Subcutaneous adipose tissue (tissue), 4 donors: ENCODE data around the gene NKD1. TPM values are rescaled to one million over a fixed set of nuclear protein-coding genes. Genes with fewer than 3 reads are reported as not detected.

Source experiments
- total RNA-seq, 4 donors: library from RNA; depleted of rRNA; stranded (reverse); fragments of >200 nt; gene quantifications; one replicate each; pipeline ENCODE4 v1.1.0, GENCODE V29; 2016
- TF ChIP-seq, protein P1 (sequence below): fragments of 450-650 bp; IDR thresholded peaks from one replicate; pipeline ENCODE4 v1.5.1; 2016; ENCODE audit warnings: low read depth, mild to moderate bottlenecking, control low read depth, antibody characterized with exemption, moderate library complexity

Gene NKD1
- total RNA-seq, 4 donors from 2014 or later: 0.68 to 2.9 (median 2.1) TPM

- TF ChIP-seq, protein P1, sequence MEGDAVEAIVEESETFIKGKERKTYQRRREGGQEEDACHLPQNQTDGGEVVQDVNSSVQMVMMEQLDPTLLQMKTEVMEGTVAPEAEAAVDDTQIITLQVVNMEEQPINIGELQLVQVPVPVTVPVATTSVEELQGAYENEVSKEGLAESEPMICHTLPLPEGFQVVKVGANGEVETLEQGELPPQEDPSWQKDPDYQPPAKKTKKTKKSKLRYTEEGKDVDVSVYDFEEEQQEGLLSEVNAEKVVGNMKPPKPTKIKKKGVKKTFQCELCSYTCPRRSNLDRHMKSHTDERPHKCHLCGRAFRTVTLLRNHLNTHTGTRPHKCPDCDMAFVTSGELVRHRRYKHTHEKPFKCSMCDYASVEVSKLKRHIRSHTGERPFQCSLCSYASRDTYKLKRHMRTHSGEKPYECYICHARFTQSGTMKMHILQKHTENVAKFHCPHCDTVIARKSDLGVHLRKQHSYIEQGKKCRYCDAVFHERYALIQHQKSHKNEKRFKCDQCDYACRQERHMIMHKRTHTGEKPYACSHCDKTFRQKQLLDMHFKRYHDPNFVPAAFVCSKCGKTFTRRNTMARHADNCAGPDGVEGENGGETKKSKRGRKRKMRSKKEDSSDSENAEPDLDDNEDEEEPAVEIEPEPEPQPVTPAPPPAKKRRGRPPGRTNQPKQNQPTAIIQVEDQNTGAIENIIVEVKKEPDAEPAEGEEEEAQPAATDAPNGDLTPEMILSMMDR: no peak
Measured at GRCh38 chr16:50688083-50688482, 139.9 kb downstream of the NKD1 start.

DNA sequence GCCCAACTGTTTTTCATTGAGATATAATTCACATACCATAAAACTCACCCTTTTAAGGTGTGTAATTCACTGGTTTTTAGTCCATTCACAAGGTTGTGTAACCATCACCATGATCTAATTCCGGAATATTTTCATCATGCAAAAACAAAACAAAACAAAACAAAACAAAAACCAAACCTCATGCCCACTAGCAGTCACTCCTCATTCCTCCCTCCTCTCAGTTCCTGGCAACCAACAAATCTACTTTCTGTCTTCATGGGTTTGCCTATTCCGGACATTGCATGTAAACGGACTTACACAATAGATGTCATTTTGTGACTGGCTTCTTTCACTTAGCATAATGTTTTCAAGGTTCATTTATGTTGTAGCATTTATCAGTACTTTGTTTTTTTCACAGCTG lies 140.7 kb downstream of the NKD1 start:
- TF ChIP-seq, protein P1: no peak

DNA sequence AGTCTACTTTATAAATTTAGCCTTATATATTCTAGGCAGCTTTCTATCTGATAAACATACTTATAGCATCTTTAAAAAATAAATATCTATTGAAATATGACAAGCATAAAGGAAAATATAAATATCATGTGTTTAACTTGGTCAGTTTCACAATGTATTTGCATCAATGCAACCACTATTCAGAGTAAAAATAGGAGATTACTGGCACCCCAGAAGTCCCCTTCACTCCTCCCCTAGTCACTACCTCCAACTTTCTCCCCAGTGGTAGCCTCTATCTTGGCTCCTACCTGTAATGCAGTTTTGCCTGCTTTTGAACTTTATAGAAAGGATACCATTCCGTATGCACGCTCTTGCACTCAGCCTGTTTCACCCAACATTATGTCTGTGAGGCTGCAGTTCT lies 142.0 kb downstream of the NKD1 start:
- TF ChIP-seq, protein P1: no peak

DNA sequence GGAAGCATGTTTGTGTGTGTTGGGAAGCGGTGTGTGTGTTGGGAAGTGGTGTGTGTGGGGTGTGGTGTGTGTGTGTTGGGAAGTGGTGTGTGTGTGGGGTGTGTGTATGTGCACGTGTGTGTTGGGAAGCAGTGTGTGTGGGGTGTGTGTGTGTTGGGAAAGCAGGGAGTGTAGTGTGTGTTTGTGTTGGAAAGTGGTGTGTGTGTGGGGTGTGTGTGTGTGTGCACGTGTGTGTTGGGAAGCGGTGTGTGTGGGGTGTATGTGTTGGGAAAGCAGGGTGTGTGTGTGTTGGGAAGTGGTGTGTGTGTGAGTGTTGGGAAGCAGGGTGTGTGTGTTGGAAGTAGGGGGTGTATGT lies 144.4 kb downstream of the NKD1 start:
- TF ChIP-seq, protein P1: no peak

DNA sequence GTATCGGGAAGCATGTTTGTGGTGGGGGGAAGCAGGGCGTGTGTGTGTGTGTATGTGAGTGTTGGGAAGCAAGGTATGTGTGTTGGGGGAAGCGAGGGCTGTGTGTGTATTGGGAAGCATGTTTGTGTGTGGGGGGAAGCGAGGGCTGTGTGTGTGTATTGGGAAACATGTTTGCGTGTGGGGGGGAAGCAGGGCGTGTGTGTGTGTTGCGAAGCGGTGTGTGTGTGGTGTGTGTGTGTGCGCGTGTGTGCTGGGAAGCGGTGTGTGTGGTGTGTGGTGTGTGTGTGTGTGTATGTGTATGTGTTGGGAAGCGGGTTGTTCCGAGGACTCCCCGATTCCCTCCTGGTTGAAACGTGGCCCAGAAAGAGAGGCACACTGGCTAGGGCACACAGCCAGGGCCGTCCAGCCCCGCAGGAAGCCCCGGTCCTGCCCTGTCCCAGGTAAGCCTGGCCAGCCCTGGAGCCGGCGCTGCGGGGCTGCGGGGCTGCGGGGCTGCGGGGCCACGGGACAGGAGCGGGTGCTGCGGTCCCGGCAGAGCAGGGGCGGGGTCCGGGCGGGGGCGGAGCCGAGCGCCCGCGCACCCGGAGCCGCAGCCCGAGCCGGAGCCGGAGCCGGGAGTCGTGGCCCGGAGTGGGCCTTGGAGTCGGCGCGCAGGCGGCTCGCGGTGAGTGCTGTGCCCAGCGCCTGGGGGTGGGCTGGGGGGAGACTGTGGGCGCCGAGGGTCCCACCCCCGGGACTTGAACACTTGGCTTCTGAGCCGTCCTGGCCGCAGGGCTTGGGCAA lies 145.0 kb downstream of the NKD1 start, which contains the start of gene NOD2:
Gene NOD2, plus strand, starts transcription at position 608 of the 783 bp plus-strand sequence. CDS start 5,890 bp downstream, outside the sequence.
- TF ChIP-seq, protein P1: no peak

DNA sequence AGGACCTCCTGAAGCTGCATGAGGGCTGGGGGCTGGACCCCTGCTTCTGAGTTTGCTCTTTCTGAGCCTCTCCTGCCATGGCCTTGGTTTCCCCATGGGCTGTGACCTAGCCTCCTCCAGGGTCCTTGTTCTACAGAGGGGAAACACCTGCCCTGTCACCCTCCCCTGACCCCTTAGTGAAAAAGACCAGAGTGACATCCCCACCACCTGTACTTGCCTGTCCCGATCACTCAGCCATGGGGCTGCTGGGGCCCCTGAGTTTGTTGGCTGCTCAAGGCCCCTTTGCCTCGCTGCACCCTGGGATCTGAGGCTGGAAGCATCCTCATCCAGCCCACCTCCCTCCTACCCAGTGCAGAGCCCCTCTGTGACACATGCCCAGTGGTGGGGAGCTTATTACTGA lies 146.0 kb downstream of the NKD1 start:
- TF ChIP-seq, protein P1: no peak

- TF ChIP-seq, protein P1: no peak
Measured at GRCh38 chr16:50695017-50696000, 147.1 kb downstream of the NKD1 start.
